HepG2 (cell line): ENCODE data around the gene UNC93A. TPM values are rescaled to one million over a fixed set of nuclear protein-coding genes. Genes with fewer than 3 reads are reported as not detected.

Experiments used
- ATF7-NPFF ChIP-seq: sonication (generic); formaldehyde crosslinking; IDR thresholded peaks from 2 replicates; pipeline ENCODE4 v1.8.1; 2023; ENCODE audit warnings: mild to moderate bottlenecking, low read depth, missing genetic modification reagents, moderate library complexity
- BCLAF1 ChIP-seq: fragments of 450-650 bp; IDR thresholded peaks from 2 replicates; pipeline ENCODE4 v1.6.1; 2017; ENCODE audit warnings: mild to moderate bottlenecking
- CENPT ChIP-seq: sonication (generic); formaldehyde crosslinking; IDR thresholded peaks from 2 replicates; pipeline ENCODE4 v1.8.0; 2022; ENCODE audit warnings: low read depth, mild to moderate bottlenecking, moderate library complexity, missing genetic modification reagents
- CREM ChIP-seq, 2 experiments: sonication (generic) in 1 of 2; formaldehyde crosslinking in 1 of 2; IDR thresholded peaks; 2 replicates each; pipeline versions ENCODE4 v1.4.0 to v1.6.1; 2016 to 2020; ENCODE audit warnings: antibody characterized with exemption in 1 of 2, mild to moderate bottlenecking in 1 of 2, missing genetic modification reagents in 1 of 2
- GATA4 ChIP-seq: sonication (generic); IDR thresholded peaks from 2 replicates; pipeline ENCODE4 v1.6.1; 2016; ENCODE audit warnings: antibody characterized with exemption, low read depth, borderline replicate concordance
- JUN ChIP-seq: sonication (generic); formaldehyde crosslinking; IDR thresholded peaks from 2 replicates; pipeline ENCODE4 v1.4.0; 2020; ENCODE audit warnings: mild to moderate bottlenecking, missing genetic modification reagents
- KDM4B ChIP-seq: sonication (generic); formaldehyde crosslinking; IDR thresholded peaks from 2 replicates; pipeline ENCODE4 v1.4.0; 2020; ENCODE audit warnings: missing genetic modification reagents
- PHF20 ChIP-seq: sonication (generic); formaldehyde crosslinking; IDR thresholded peaks from 2 replicates; pipeline ENCODE4 v1.5.0; 2020; ENCODE audit warnings: mild to moderate bottlenecking, missing genetic modification reagents
- RAD21 ChIP-seq: fragments of 450-650 bp; formaldehyde crosslinking; IDR thresholded peaks from 2 replicates; pipeline ENCODE4 v1.5.0; 2020; ENCODE audit warnings: mild to moderate bottlenecking
- RFX3 ChIP-seq: IDR thresholded peaks from 2 replicates; pipeline ENCODE4 v1.6.1; 2016; ENCODE audit warnings: missing biosample characterization, missing genetic modification reagents
- RXRB ChIP-seq: IDR thresholded peaks from 2 replicates; pipeline ENCODE4 v1.6.1; 2016; ENCODE audit warnings: borderline replicate concordance, missing genetic modification reagents, missing compliant biosample characterization
- SIX4 ChIP-seq: sonication (generic); formaldehyde crosslinking; IDR thresholded peaks from 2 replicates; pipeline ENCODE4 v1.4.0; 2020; ENCODE audit warnings: missing genetic modification reagents
- SMARCE1 ChIP-seq: fragments of 450-650 bp; IDR thresholded peaks from 2 replicates; pipeline ENCODE4 v1.6.1; 2017; ENCODE audit warnings: borderline replicate concordance
- TFDP2 ChIP-seq: sonication (generic); formaldehyde crosslinking; IDR thresholded peaks from 2 replicates; pipeline ENCODE4 v1.4.0; 2020; ENCODE audit warnings: missing genetic modification reagents
- THYN1 ChIP-seq: sonication (generic); formaldehyde crosslinking; IDR thresholded peaks from 2 replicates; pipeline ENCODE4 v1.8.1; 2023; ENCODE audit warnings: low read depth, mild to moderate bottlenecking, moderate library complexity, missing genetic modification reagents, borderline replicate concordance
- ZFYVE20 ChIP-seq: sonication (generic); formaldehyde crosslinking; IDR thresholded peaks from 2 replicates; pipeline ENCODE4 v1.8.0; 2023; ENCODE audit warnings: low read depth, mild to moderate bottlenecking, moderate library complexity, missing genetic modification reagents, borderline replicate concordance
- ZNF230 ChIP-seq: sonication (generic); formaldehyde crosslinking; IDR thresholded peaks from 2 replicates; pipeline ENCODE4 v1.4.0; 2020; ENCODE audit warnings: mild to moderate bottlenecking, missing genetic modification reagents
- ZNF260 ChIP-seq: sonication (generic); formaldehyde crosslinking; IDR thresholded peaks from 2 replicates; pipeline ENCODE4 v1.4.0; 2020; ENCODE audit warnings: missing genetic modification reagents, low read depth, mild to moderate bottlenecking, borderline replicate concordance
- ZNF460 ChIP-seq: sonication (generic); formaldehyde crosslinking; IDR thresholded peaks from 2 replicates; pipeline ENCODE4 v1.5.1; 2020; ENCODE audit warnings: missing genetic modification reagents, mild to moderate bottlenecking, borderline replicate concordance
- ZNF589 ChIP-seq: sonication (generic); formaldehyde crosslinking; conservative IDR thresholded peaks from 2 replicates; pipeline ENCODE4 v1.8.0; 2022; ENCODE audit warnings: mild to moderate bottlenecking, moderate library complexity, missing genetic modification reagents
- ZNF7 ChIP-seq: IDR thresholded peaks from 2 replicates; pipeline ENCODE4 v1.6.1; 2016; ENCODE audit warnings: missing biosample characterization, missing genetic modification reagents
- ZNF704 ChIP-seq: sonication (generic); formaldehyde crosslinking; IDR thresholded peaks from 2 replicates; pipeline ENCODE4 v1.8.1; 2023; ENCODE audit warnings: mild to moderate bottlenecking, inconsistent platforms, moderate library complexity, missing genetic modification reagents, borderline replicate concordance
- ZNF773 ChIP-seq: sonication (generic); formaldehyde crosslinking; IDR thresholded peaks from 2 replicates; pipeline ENCODE4 v1.4.0; 2020; ENCODE audit warnings: missing genetic modification reagents, borderline replicate concordance
- ZSCAN22 ChIP-seq: sonication (generic); formaldehyde crosslinking; IDR thresholded peaks from 2 replicates; pipeline ENCODE4 v1.4.0; 2020; ENCODE audit warnings: mild to moderate bottlenecking, missing genetic modification reagents
- ZSCAN31 ChIP-seq: sonication (generic); formaldehyde crosslinking; IDR thresholded peaks from 2 replicates; pipeline ENCODE4 v1.5.0; 2020; ENCODE audit warnings: low read depth, mild to moderate bottlenecking, missing genetic modification reagents
- polyA plus RNA-seq, 8 experiments: library from polyadenylated mRNA; depleted of rRNA in 3 of 8; stranded (reverse) in 7 of 8; unstranded in 1 of 8; fragments of >200 nt; fragmentation: Illumina TruSeq in 4 of 8; extraction: Trizol in 4 of 8; gene quantifications; 2 replicates each; pipeline versions ENCODE4 v1.2.1 to v1.2.3, GENCODE V29; 2011 to 2016; ENCODE audit warnings: low read depth in 4 of 8, missing spikeins in 1 of 8, mixed read lengths in 1 of 8; ENCODE audit not compliant: insufficient read depth in 1 of 8
- total RNA-seq, 5 experiments: library from RNA; depleted of rRNA; stranded (reverse); fragments of >200 nt; fragmentation: Illumina TruSeq; extraction: Trizol; gene quantifications; 2 replicates each; pipeline ENCODE4 v1.2.3, GENCODE V29; 2016; ENCODE audit warnings: low read depth in 1 of 5

UNC93A gene
- total and polyA plus RNA-seq, 2 of the 13 experiments (the other 11 are each of a cell fraction or from before 2014, with no cell fraction given), result 11.0 to 42.7 TPM

GRCh38 chr6:167268683-167269280, 22.3 kb upstream of the UNC93A start (continued):
- TF ChIP-seq BCLAF1 (no peak), THYN1 (CRISPR knock-in tag) (no peak), SIX4 (CRISPR knock-in tag) (peak; percentile 48; the same call in 1 of the 2 replicates), TFDP2 (CRISPR knock-in tag) (peak; percentile 77), CENPT (CRISPR knock-in tag) (no peak), RAD21 (peak; percentile 74), RFX3 (CRISPR knock-in tag) (no peak), ZNF460 (no peak; the same call in 1 of the 2 replicates), KDM4B (CRISPR knock-in tag) (peak; percentile 97), ZNF230 (CRISPR knock-in tag) (peak; percentile 97), ZNF773 (CRISPR knock-in tag) (peak; percentile 83), JUN (CRISPR knock-in tag) (peak; percentile 50; the same call in 1 of the 2 replicates), ZNF260 (no peak), SMARCE1 (no peak), ZFYVE20 (CRISPR knock-in tag) (no peak), ZSCAN31 (CRISPR knock-in tag) (peak; percentile 76), ZNF704 (CRISPR knock-in tag) (no peak; the same call in 1 of the 2 replicates), ZSCAN22 (no peak), ZNF589 (peak; percentile 33; the same call in 1 of the 2 replicates), CREM (IDR thresholded peaks at IDR 0.05) (peak; percentile 79), CREM (CRISPR knock-in tag; IDR thresholded peaks at IDR 0.05) (no peak), RXRB (CRISPR knock-in tag) (peak; percentile 92), ATF7-NPFF (peak; percentile 62; the same call in 1 of the 2 replicates), ZNF7 (CRISPR knock-in tag) (no peak), PHF20 (CRISPR knock-in tag) (peak; percentile 41; the same call in 1 of the 2 replicates), GATA4 (peak; percentile 63)
